Naive thymus-derived CD4-positive, alpha-beta T cell (primary cell): Measurements from ENCODE around the gene HLA-DRA. TPM values are rescaled to one million over a fixed set of nuclear protein-coding genes. Genes with fewer than 3 reads are reported as not detected.
"Not testable (repeated sequence)": the region's sequence is repeated elsewhere in the genome, so short reads cannot be mapped to it uniquely, and the experiment has no call there.

ENCODE experiments used
- ATAC-seq: fragments of 150-1000 bp; cut with Tn5 transposase; 2 replicates; pipeline ENCODE4 v1.10.0; 2021; ENCODE audit warnings: mild to moderate bottlenecking, moderate library complexity
- CTCF ChIA-PET: fragments of 350-600 bp; sonication (Branson Sonifier 250); formaldehyde crosslinking; loops from one replicate; lab custom pipeline; 2021; ENCODE audit warnings: antibody characterized with exemption; lab: Charles Lee
- POLR2A ChIA-PET: fragments of 350-600 bp; sonication (Branson Sonifier 250); formaldehyde crosslinking; loops from one replicate; lab custom pipeline; 2021; ENCODE audit warnings: antibody characterized with exemption, inconsistent platforms; lab: Charles Lee
- DNase-seq, 9 donors: peaks; one replicate each; pipeline versions ENCODE4 v3.0.0 to v3.0.0-alpha.2; 2020 to 2022; ENCODE audit warnings: mixed read lengths in 1 of 9
- H3K27ac ChIP-seq: one replicate; pipeline ENCODE4 v1.7.0; 2013; ENCODE audit warnings: mild to moderate bottlenecking, low read depth, low read length, moderate library complexity
- H3K27me3 ChIP-seq, 2 donors: one replicate each; pipeline ENCODE4 v1.7.0; 2013; ENCODE audit warnings: low read length in 2 of 2, mild to moderate bottlenecking in 2 of 2, moderate library complexity in 2 of 2; ENCODE audit not compliant: control insufficient read depth in 2 of 2, insufficient read depth in 2 of 2
- H3K36me3 ChIP-seq, 3 experiments: 1 replicate in 2 of 3; 2 replicates in 1 of 3; pipeline ENCODE4 v1.7.0; 2013; ENCODE audit warnings: low read length in 3 of 3, mild to moderate bottlenecking in 3 of 3, moderate library complexity in 1 of 3; ENCODE audit not compliant: insufficient read depth in 3 of 3, control insufficient read depth in 2 of 3
- H3K4me1 ChIP-seq, 2 donors: one replicate each; pipeline ENCODE4 v1.7.0; 2013; ENCODE audit warnings: low read length in 2 of 2, mild to moderate bottlenecking in 2 of 2, moderate library complexity in 1 of 2; ENCODE audit not compliant: control insufficient read depth in 2 of 2, insufficient read depth in 2 of 2
- H3K4me3 ChIP-seq: 2 replicates; pipeline ENCODE4 v1.7.0; 2013; ENCODE audit warnings: mild to moderate bottlenecking, low read length
- H3K9me3 ChIP-seq, 3 experiments: 1 replicate in 2 of 3; 2 replicates in 1 of 3; pipeline ENCODE4 v1.7.0; 2013; ENCODE audit warnings: low read length in 3 of 3; ENCODE audit not compliant: control insufficient read depth in 2 of 3
- H3K27ac Mint-ChIP-seq, 9 donors: one replicate each; pipeline ENCODE4 v1.8.0; 2020 to 2022; ENCODE audit warnings: mixed read lengths in 9 of 9, mild to moderate bottlenecking in 8 of 9, moderate library complexity in 5 of 9, inconsistent platforms in 2 of 9
- H3K27me3 Mint-ChIP-seq, 5 donors: one replicate each; pipeline ENCODE4 v1.8.0; 2021 to 2022; ENCODE audit warnings: mixed read lengths in 5 of 5, mild to moderate bottlenecking in 1 of 5
- H3K36me3 Mint-ChIP-seq, 5 donors: one replicate each; pipeline ENCODE4 v1.8.0; 2020 to 2022; ENCODE audit warnings: mixed read lengths in 5 of 5, mild to moderate bottlenecking in 3 of 5, inconsistent platforms in 1 of 5
- H3K4me1 Mint-ChIP-seq, 7 donors: one replicate each; pipeline ENCODE4 v1.8.0; 2020 to 2022; ENCODE audit warnings: mixed read lengths in 7 of 7, mild to moderate bottlenecking in 3 of 7, inconsistent platforms in 1 of 7
- H3K4me3 Mint-ChIP-seq, 10 donors: one replicate each; pipeline ENCODE4 v1.8.0; 2020 to 2022; ENCODE audit warnings: mild to moderate bottlenecking in 10 of 10, mixed read lengths in 10 of 10, moderate library complexity in 6 of 10, inconsistent platforms in 2 of 10
- H3K9me3 Mint-ChIP-seq, 11 donors: one replicate each; pipeline ENCODE4 v1.8.0; 2020 to 2022; ENCODE audit warnings: mixed read lengths in 11 of 11, mild to moderate bottlenecking in 4 of 11, inconsistent platforms in 1 of 11, moderate library complexity in 1 of 11
- intact Hi-C, 2 donors: fragments of 100-400 bp; cut with micrococcal nuclease; formaldehyde crosslinking; loops; one replicate each; pipeline ENCODE4 v1.15.1; 2023
- polyA plus RNA-seq, 2 donors: library from polyadenylated mRNA; unstranded; fragments of 300-500 nt; fragmentation: Illumina TruSeq; gene quantifications; one replicate each; pipeline ENCODE4 v1.2.3, GENCODE V29; 2021
- total RNA-seq, 6 experiments: library from RNA in 5 of 6; stranded (reverse) in 5 of 6; gene quantifications; 1 replicate in 5 of 6; 2 replicates in 1 of 6; pipeline ENCODE4 v1.2.3 and lab custom pipeline; 2021 to 2026

The HLA-DRA gene
- total and polyA plus RNA-seq, 7 experiments from 2014 or later = 7.8 to 679 (median 36.0) TPM

DNA sequence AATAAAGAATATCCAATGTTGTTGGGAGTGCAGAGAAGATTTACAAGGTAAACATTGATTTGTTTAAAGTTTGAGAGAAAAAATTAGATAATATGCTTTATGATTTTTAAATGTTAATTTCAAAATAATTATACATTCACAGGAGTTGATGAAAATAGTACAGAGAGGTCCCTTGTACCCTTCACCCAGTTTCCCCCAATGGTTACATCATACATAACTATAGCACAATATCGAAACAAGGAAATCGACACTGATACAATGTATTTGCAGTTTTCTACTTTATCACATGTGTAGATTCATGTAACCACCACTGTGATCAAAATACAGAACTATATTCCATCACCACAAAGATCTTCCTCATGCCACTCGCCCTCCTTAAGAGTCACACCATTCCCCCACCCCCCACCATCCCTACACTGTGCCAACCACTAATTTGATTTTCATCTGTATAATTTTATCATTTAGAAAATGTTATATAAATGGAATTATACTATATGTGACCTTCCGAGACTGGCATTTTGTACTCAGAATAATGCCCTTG, 11.7 kb upstream of the HLA-DRA start:
- H3K4me1 ChIP-seq = no peaks in the 10 kb centered on the region
- ChIA-PET CTCF (no interaction called here), POLR2A (no interaction called here)
- H3K27me3 Mint-ChIP-seq = peaks cover 0 to 40% (median 9%) of the 10 kb centered on the region in 5 donors
- no peak overlapping the region for H3K27ac ChIP-seq
- no peaks in the 10 kb centered on the region for H3K9me3 ChIP-seq
- intact Hi-C loops = no loop called here
- DNase-seq (no peak), ATAC-seq (no peak)
- H3K4me3 Mint-ChIP-seq = no peak overlapping the region
- H3K9me3 Mint-ChIP-seq = no peaks in the 10 kb centered on the region
- H3K4me1 Mint-ChIP-seq = no peaks in the 10 kb centered on the region
- peaks cover 0 to 4% of the 10 kb centered on the region in 2 donors for H3K27me3 ChIP-seq
- H3K36me3 Mint-ChIP-seq = no peaks in the 10 kb centered on the region
- no peaks in the 10 kb centered on the region for H3K36me3 ChIP-seq
- H3K27ac Mint-ChIP-seq = no peak overlapping the region
- no peak overlapping the region for H3K4me3 ChIP-seq

DNA sequence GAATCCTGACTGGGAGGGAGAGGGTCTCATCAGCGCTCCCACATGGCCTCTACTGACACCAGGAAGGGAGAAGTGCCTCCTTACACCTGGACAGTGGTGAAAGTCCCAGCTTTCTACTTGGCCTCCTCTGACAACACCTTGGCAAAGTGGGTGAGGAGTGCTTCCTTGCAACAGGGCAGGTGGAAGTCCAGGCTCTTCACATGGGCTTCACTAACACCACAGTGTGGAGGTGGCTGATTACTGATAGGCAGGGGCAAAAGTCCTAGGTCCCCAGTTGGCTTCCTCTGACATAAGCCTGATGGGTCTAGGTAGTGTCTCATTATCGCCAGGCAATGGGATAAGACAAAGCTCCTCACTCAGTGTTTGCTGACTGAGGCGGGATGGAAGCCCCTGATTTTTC, 9.5 kb upstream of the HLA-DRA start:
- intact Hi-C loops = loop anchor here in 1 of 2 donors (5.0 kb wide), 1 partner anchor 357 kb away; no protein-coding TSS in a partner anchor
- H3K36me3 ChIP-seq = no peaks in the 10 kb centered on the region
- H3K4me3 ChIP-seq = no peak overlapping the region
- no peaks in the 10 kb centered on the region for H3K4me1 Mint-ChIP-seq
- POLR2A ChIA-PET = no interaction called here
- no peaks in the 10 kb centered on the region for H3K9me3 Mint-ChIP-seq
- H3K36me3 Mint-ChIP-seq = no peaks in the 10 kb centered on the region
- no peaks in the 10 kb centered on the region for H3K4me1 ChIP-seq
- no peaks in the 10 kb centered on the region for H3K9me3 ChIP-seq
- peaks cover 0 to 48% (median 5%) of the 10 kb centered on the region in 5 donors for H3K27me3 Mint-ChIP-seq
- ATAC-seq (no peak), DNase-seq (no peak)
- H3K27ac Mint-ChIP-seq = no peak overlapping the region
- H3K4me3 Mint-ChIP-seq = no peak overlapping the region
- peaks cover 0 to 4% of the 10 kb centered on the region in 2 donors for H3K27me3 ChIP-seq
- CTCF ChIA-PET = interaction anchor here (0.6 to 1.5 kb wide), 3 partner anchors 16 to 438 kb away, joined by 3 to 6 read pairs (median 4); no protein-coding TSS in a partner anchor
- H3K27ac ChIP-seq = no peak overlapping the region

DNA sequence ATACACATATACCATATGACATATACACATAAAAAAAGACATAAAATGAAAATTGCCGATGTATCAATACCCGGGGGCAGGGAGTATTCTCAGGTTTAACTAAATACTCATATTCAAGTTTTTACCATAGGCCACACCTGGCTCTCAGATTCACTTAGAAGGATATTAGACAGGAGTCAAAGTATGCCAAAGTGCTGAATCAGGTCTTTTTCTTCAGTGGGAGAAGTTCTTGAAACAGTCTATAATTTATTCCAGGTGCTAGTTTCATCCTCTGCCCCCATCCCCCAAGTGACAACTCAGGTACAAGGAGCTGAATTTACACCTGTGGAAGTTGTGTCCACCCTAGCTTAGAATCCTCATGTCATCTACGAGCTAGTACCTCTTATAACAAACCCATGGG, 8.5 kb upstream of the HLA-DRA start:
- no peaks in the 10 kb centered on the region for H3K36me3 Mint-ChIP-seq
- no peaks in the 10 kb centered on the region for H3K9me3 ChIP-seq
- peaks cover 0 to 4% of the 10 kb centered on the region in 2 donors for H3K27me3 ChIP-seq
- no peaks in the 10 kb centered on the region for H3K36me3 ChIP-seq
- peaks cover 0 to 49% (median 5%) of the 10 kb centered on the region in 5 donors for H3K27me3 Mint-ChIP-seq
- no peaks in the 10 kb centered on the region for H3K9me3 Mint-ChIP-seq
- H3K4me3 ChIP-seq = no peak overlapping the region
- ChIA-PET CTCF (interaction anchor here (0.7 to 1.5 kb wide), 6 partner anchors 17 to 1973 kb away, joined by 3 to 12 read pairs (median 4); no protein-coding TSS in a partner anchor), POLR2A (interaction anchor here (0.8 kb wide), 1 partner anchor 342 kb away, joined by 3 read pairs; no protein-coding TSS in a partner anchor)
- H3K27ac Mint-ChIP-seq = no peak overlapping the region
- DNase-seq (no peak), ATAC-seq (no peak)
- no peak overlapping the region for H3K27ac ChIP-seq
- no peaks in the 10 kb centered on the region for H3K4me1 Mint-ChIP-seq
- H3K4me1 ChIP-seq = no peaks in the 10 kb centered on the region
- H3K4me3 Mint-ChIP-seq = no peak overlapping the region
- intact Hi-C loops = loop anchor here in 1 of 2 donors (5.0 kb wide), 1 partner anchor 356 kb away; no protein-coding TSS in a partner anchor

DNA sequence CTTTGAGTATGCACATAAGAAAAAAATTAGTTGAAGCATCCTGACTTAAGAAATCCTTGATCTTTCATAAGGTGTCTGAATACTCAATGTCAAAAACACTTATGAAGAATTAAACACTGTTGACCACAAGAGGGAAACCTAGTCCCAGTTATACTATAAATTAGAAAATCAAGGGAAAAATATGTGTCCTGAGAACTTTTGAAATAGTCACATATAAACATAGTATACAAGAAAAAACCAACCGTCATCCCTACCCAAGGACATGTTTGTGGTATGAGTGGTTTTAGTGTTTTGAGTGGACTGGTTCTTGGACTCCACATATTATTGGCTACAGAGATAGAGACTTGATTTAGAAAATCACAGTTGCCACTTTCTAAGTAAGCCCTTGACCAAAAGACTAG, 7.6 kb upstream of the HLA-DRA start:
- Histone ChIP-seq H3K4me3 (no peak overlapping the region), H3K9me3 (no peaks in the 10 kb centered on the region), H3K4me1 (no peaks in the 10 kb centered on the region), H3K36me3 (no peaks in the 10 kb centered on the region), H3K27ac (no peak overlapping the region), H3K27me3 (peaks cover 0 to 4% of the 10 kb centered on the region in 2 donors)
- ATAC-seq (peak; percentile 52), DNase-seq (peak in 5 of 9 donors; percentile 16 to 47 (median 33))
- Mint-ChIP-seq H3K27me3 (peaks cover 0 to 47% (median 3%) of the 10 kb centered on the region in 5 donors), H3K9me3 (no peaks in the 10 kb centered on the region), H3K27ac (no peak overlapping the region), H3K36me3 (no peaks in the 10 kb centered on the region), H3K4me3 (no peak overlapping the region), H3K4me1 (peaks cover 0 to 2% (median 0%) of the 10 kb centered on the region in 7 donors)
- POLR2A ChIA-PET = no interaction called here
- intact Hi-C loops = loop anchor here (1.0 to 5.0 kb wide), 5 partner anchors 261 to 436 kb away; no protein-coding TSS in a partner anchor
- CTCF ChIA-PET = interaction anchor here (0.6 to 2.3 kb wide), 7 partner anchors 18 to 531 kb away, joined by 3 to 12 read pairs (median 3); no protein-coding TSS in a partner anchor

DNA sequence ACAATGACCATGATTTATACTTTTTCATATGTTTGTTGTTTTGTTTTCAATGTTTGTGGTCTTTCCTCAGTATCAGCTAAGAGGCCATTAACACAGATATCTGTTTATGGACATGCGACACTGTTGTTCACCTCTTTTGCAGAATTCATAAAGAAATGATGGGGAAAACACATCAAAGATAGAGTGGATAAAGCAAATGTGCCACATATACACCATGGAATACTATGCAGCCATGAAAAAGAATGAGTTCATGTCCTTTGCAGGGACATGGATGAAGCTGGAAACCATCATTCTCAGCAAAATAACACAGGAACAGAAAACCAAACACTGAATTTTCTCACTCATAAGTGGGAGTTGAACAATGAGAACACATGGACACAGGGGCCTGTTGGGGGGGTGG, 5.7 kb upstream of the HLA-DRA start:
- DNase-seq, H3K36me3 ChIP-seq, H3K27ac Mint-ChIP-seq, H3K9me3 ChIP-seq, ATAC-seq, POLR2A ChIA-PET, H3K27me3 ChIP-seq, H3K4me1 Mint-ChIP-seq, H3K4me3 Mint-ChIP-seq, H3K9me3 Mint-ChIP-seq, H3K36me3 Mint-ChIP-seq, H3K27ac ChIP-seq, H3K4me3 ChIP-seq, H3K4me1 ChIP-seq: not testable (repeated sequence)
- CTCF ChIA-PET = interaction anchor here (1.6 to 2.3 kb wide), 2 partner anchors 267 to 270 kb away, joined by 6 read pairs; no protein-coding TSS in a partner anchor
- peaks cover 3 to 36% (median 4%) of the 10 kb centered on the region in 5 donors for H3K27me3 Mint-ChIP-seq
- intact Hi-C loops = loop anchor here (2.0 to 5.0 kb wide), 2 partner anchors 259 to 353 kb away; no protein-coding TSS in a partner anchor

DNA sequence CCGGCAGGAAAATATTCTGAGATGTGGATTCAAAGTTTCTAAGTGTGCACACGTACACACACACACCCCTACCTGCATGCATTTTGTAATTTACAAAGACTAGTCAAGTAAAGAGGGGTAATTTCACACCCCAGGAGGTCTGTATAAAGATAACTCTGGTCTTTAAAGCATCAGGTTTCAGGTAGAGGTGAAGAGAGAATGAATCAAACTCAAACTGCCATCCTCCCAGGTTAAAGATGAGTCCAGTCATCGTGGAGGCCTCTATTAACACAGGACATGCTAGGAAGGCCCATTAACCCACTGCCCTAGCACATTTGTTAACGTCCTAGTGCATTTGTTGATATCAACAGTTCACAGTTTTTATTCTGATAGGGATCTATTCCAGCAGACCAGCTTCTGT, 3.5 kb upstream of the HLA-DRA start:
- H3K27ac ChIP-seq = no peak overlapping the region
- no peaks in the 10 kb centered on the region for H3K27me3 ChIP-seq
- intact Hi-C loops = no loop called here
- CTCF ChIA-PET = interaction anchor here (0.6 to 0.7 kb wide), 2 partner anchors 11 to 363 kb away, joined by 3 read pairs; no protein-coding TSS in a partner anchor
- peaks cover 0 to 3% (median 0%) of the 10 kb centered on the region in 5 donors for H3K36me3 Mint-ChIP-seq
- no peaks in the 10 kb centered on the region for H3K36me3 ChIP-seq
- H3K4me1 ChIP-seq = peaks cover 0 to 4% of the 10 kb centered on the region in 2 donors
- POLR2A ChIA-PET = no interaction called here
- no peak overlapping the region for H3K4me3 Mint-ChIP-seq
- no peaks in the 10 kb centered on the region for H3K9me3 ChIP-seq
- DNase-seq (no peak), ATAC-seq (no peak)
- H3K4me3 ChIP-seq = no peak overlapping the region
- peaks cover 6 to 19% (median 7%) of the 10 kb centered on the region in 7 donors for H3K4me1 Mint-ChIP-seq
- H3K27ac Mint-ChIP-seq = no peak overlapping the region
- peaks cover 0 to 2% (median 0%) of the 10 kb centered on the region in 11 donors for H3K9me3 Mint-ChIP-seq
- peaks cover 5 to 40% (median 15%) of the 10 kb centered on the region in 5 donors for H3K27me3 Mint-ChIP-seq
